GM12892 (cell line): Measurements from ENCODE around the gene GRPR.

Experiments
- POLR2A ChIP-seq: IDR thresholded peaks from 2 replicates; pipeline ENCODE4 v1.6.1; 2011; ENCODE audit warnings: low read depth, low read length, control low read depth
- POLR2AphosphoS5 ChIP-seq: IDR thresholded peaks from 2 replicates; pipeline ENCODE4 v1.6.1; 2011; ENCODE audit warnings: low read depth, low read length, control low read depth
- TAF1 ChIP-seq: IDR thresholded peaks from 2 replicates; pipeline ENCODE4 v1.6.1; 2011; ENCODE audit warnings: low read depth, mild to moderate bottlenecking, control low read depth, low read length, borderline replicate concordance

DNA sequence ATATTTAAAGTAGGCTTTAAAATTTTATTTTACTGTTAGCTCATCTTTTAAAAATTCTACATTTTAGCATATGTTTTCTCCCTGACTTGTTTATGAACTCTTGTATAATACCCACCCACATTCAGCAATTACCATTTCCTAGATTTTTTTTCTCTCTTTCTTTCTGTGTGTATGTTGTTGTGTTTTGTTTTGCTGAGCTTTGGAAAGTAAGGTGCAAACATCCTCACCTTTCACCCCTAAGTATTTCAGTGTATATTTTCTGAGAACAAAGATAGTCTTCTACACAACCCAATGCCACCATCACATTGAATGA, 18.8 kb downstream of the GRPR start:
- TF ChIP-seq POLR2A (no peak), TAF1 (no peak), POLR2AphosphoS5 (no peak)
